Heart left ventricle (tissue), 16 donors: ENCODE data around the gene ANKRD9. TPM values are rescaled to one million over a fixed set of nuclear protein-coding genes. Genes with fewer than 3 reads are reported as not detected.
A peak's percentile ranks its signal among the peaks of the same experiment; 100 is the strongest.

Experiments used
- ATAC-seq, 4 donors: fragments of 200-7000 bp; cut with Tn5 transposase; one replicate each; pipeline ENCODE4 v1.9.1; 2020 to 2022; ENCODE audit warnings: moderate library complexity in 4 of 4, mild to moderate bottlenecking in 3 of 4, moderate number of reproducible peaks in 1 of 4
- DNase-seq, 5 donors: peaks; one replicate each; pipeline ENCODE4 v3.0.0-alpha.2; 2020
- H3K27ac ChIP-seq, 12 donors: fragments of 200-600 bp; sonication (generic) in 4 of 12; one replicate each; pipeline versions ENCODE4 v1.5.0 to v1.8.0; 2016 to 2022; ENCODE audit warnings: mild to moderate bottlenecking in 2 of 12
- H3K27me3 ChIP-seq, 9 donors: fragments of 200-600 bp; sonication (generic) in 2 of 9; one replicate each; pipeline versions ENCODE4 v1.5.1 to v1.8.0; 2016 to 2022; ENCODE audit warnings: mild to moderate bottlenecking in 3 of 9
- H3K36me3 ChIP-seq, 9 donors: fragments of 200-600 bp; sonication (generic) in 2 of 9; one replicate each; pipeline versions ENCODE4 v1.5.0 to v1.8.0; 2018 to 2022; ENCODE audit warnings: mild to moderate bottlenecking in 2 of 9
- H3K4me1 ChIP-seq, 12 donors: fragments of 200-600 bp; sonication (generic) in 4 of 12; one replicate each; pipeline versions ENCODE4 v1.5.0 to v1.8.0; 2016 to 2022; ENCODE audit warnings: mild to moderate bottlenecking in 3 of 12
- H3K4me3 ChIP-seq, 12 donors: fragments of 200-600 bp; sonication (generic) in 4 of 12; one replicate each; pipeline versions ENCODE4 v1.5.0 to v1.8.0; 2017 to 2022; ENCODE audit warnings: mild to moderate bottlenecking in 9 of 12, moderate library complexity in 4 of 12
- H3K9me3 ChIP-seq, 12 donors: fragments of 200-600 bp; sonication (generic) in 4 of 12; one replicate each; pipeline versions ENCODE4 v1.5.0 to v1.8.0; 2016 to 2022; ENCODE audit warnings: mild to moderate bottlenecking in 1 of 12
- POLR2A ChIP-seq, 2 donors: fragments of 450-650 bp; IDR thresholded peaks; one replicate each; pipeline ENCODE4 v1.6.1; 2017; ENCODE audit warnings: antibody characterized with exemption in 2 of 2, mild to moderate bottlenecking in 2 of 2, moderate library complexity in 2 of 2
- WGBS, 4 donors: extraction: QIAGEN DNeasy Blood & Tissue Kit in 2 of 4; methylation state at CpG; one replicate each; pipeline versions ENCODE4 v1.1.5 to v1.1.7; 2013 to 2018; 5-methylcytosine and 5-hydroxymethylcytosine counted together
- intact Hi-C, 10 donors: fragments of 100-400 bp; cut with DNase I; formaldehyde crosslinking; loops; one replicate each; pipeline versions ENCODE4 v1.11.1 to v1.14.2; 2022
- polyA plus RNA-seq, 2 donors: library from polyadenylated mRNA; stranded (reverse); fragments of 200-250 nt; gene quantifications; one replicate each; pipeline ENCODE4 v1.2.3, GENCODE V29; 2013
- total RNA-seq, 9 donors: library from RNA; depleted of rRNA in 2 of 9; stranded (reverse); fragments of >200 nt in 2 of 9; fragmentation: NEBNext Ultra II Directional in 3 of 9; extraction: Animal tissue kit (Norgen Biotek cat#: 25700) in 3 of 9; gene quantifications; one replicate each; pipeline versions ENCODE4 v1.1.0 to v1.2.4, GENCODE V29; 2016 to 2023
- TF ChIP-seq, protein P1 (sequence below), 12 donors: fragments of 200-600 bp; sonication (generic) in 4 of 12; IDR thresholded peaks; one replicate each; pipeline versions ENCODE4 v1.5.0 to v1.8.0; 2018 to 2022; ENCODE audit warnings: antibody characterized with exemption in 12 of 12, mild to moderate bottlenecking in 5 of 12
- donor health status: ischemic (EF 13 %, LVEDD 7.1; RV severe dilation, severe dysfunction).
- donor health status: healthy with polysubstance abuse.
- donor health status: DM: no; HTN: yes; CAD: no.
- donor health status: DM: no; HTN: no; CAD: no.
- donor health status: ischemic (EF 25% LVEDD 6.9; RV normal size, moderate dysfunction).
- donor health status: ischemic (EF 25% LVEDD 5.7; RV mildly dilated, moderate dysfunction).
- donor health status: healthy.
- donor health status: DM: yes; HTN: yes; CAD: no.
- donor health status: ischemic (EF 35%, LVEDD 5.7; RV mildly dilated, moderate dysfunction).
- donor health status: nonischemic (EF 11% LVEDD 7.7; RV severe dilation, severe dysfunction).
- donor health status: DM: yes; HTN: yes; CAD: no.
- donor health status: PGD.
- donor health status: ischemic (EF 29% LVEDD 5.4; RV normal size, mild dysfunction).
- donor health status: nonischemic (EF 23%, LVEDD 6.1; RV moderate dilation, normal function).

Gene ANKRD9
- total and polyA plus RNA-seq, 11 donors, result 42.2 to 271 (median 126) TPM

DNA sequence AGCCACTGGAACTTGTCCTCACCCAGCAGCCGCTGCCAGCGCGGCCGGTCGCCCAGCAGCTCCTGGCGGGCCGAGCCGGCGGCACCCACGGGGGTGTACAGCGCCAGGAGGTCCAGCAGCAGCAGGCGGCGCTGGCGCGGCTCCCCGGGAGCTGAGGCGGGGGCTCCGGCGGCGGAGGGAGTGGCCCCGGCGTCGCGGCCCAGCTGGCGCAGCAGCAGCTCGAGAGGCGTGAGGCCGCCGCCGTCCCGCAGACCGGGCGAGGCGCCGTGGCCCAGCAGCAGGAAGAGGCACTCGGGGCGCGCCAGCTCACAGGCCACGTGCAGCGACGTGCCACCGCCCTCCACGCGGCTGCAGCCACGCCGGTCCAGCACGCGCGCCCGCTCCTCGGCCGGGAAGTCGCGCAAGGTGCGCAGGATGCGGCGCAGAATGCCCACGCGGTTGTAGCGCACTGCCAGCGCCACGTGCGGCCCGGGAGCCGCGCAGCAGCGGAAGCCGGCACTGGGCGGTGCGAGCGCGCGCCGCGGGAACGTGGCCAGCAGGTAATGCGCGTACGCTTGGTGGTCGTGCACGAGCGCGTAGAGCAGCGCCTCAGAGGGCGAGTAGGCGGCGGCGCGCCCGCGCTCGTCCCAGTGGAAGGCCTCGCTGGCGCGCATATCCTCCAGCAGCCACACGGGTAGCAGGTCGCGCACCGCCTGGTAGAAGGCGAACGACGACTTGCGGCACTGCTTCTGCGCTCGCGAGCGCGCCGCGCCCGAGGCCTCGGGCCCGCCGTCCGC is 2.3 kb downstream of the ANKRD9 start:
- no peaks in the 10 kb centered on the region for H3K27me3 ChIP-seq
- no peak overlapping the region for H3K4me3 ChIP-seq
- peaks cover 0 to 68% (median 25%) of the 10 kb centered on the region in 12 donors for H3K4me1 ChIP-seq
- intact Hi-C loops, result no loop called here
- ATAC-seq (no peak), DNase-seq (peak in 1 of 5 donors; percentile 61)
- H3K9me3 ChIP-seq, result no peaks in the 10 kb centered on the region
- TF ChIP-seq POLR2A (IDR thresholded peaks at IDR 0.05), result no peak
- TF ChIP-seq, protein P1, sequence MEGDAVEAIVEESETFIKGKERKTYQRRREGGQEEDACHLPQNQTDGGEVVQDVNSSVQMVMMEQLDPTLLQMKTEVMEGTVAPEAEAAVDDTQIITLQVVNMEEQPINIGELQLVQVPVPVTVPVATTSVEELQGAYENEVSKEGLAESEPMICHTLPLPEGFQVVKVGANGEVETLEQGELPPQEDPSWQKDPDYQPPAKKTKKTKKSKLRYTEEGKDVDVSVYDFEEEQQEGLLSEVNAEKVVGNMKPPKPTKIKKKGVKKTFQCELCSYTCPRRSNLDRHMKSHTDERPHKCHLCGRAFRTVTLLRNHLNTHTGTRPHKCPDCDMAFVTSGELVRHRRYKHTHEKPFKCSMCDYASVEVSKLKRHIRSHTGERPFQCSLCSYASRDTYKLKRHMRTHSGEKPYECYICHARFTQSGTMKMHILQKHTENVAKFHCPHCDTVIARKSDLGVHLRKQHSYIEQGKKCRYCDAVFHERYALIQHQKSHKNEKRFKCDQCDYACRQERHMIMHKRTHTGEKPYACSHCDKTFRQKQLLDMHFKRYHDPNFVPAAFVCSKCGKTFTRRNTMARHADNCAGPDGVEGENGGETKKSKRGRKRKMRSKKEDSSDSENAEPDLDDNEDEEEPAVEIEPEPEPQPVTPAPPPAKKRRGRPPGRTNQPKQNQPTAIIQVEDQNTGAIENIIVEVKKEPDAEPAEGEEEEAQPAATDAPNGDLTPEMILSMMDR (IDR thresholded peaks at IDR 0.05), result no peak
- WGBS, 4 donors, result 86 to 90% (median 87%) methylated on average over 86 to 115 of the region's 115 CpGs
- H3K36me3 ChIP-seq, result peaks cover 0 to 19% (median 12%) of the 10 kb centered on the region in 9 donors
- peak overlapping the region in 5 of 12 donors; percentile 74 to 98 (median 90) for H3K27ac ChIP-seq

DNA sequence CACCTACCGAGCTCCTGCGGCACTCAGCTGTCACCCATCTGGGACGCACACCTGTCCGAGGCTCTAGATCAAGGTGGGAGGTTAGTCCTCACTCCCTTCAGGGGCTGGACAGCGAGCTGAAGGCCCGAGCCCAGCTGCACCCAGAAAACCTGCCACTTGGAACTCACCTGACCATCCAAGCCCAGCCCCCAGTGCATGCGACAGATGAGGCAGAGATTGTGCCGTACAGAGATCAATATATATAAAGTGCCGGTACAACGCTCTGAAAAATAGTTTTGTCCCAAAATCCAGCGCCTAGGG is 3.0 kb downstream of the ANKRD9 start:
- Histone ChIP-seq H3K27ac (peak overlapping the region in 6 of 12 donors; percentile 74 to 98 (median 90)), H3K27me3 (no peaks in the 10 kb centered on the region), H3K9me3 (no peaks in the 10 kb centered on the region), H3K4me3 (no peak overlapping the region), H3K36me3 (peaks cover 0 to 19% (median 12%) of the 10 kb centered on the region in 9 donors), H3K4me1 (peaks cover 0 to 74% (median 27%) of the 10 kb centered on the region in 12 donors)
- TF ChIP-seq, protein P1 (IDR thresholded peaks at IDR 0.05), result no peak
- no peak for TF ChIP-seq POLR2A (IDR thresholded peaks at IDR 0.05)
- intact Hi-C loops, result no loop called here
- no peak for DNase-seq
- no peak for ATAC-seq
- 92 to 95% (median 93%) methylated on average over 8 to 11 of the region's 11 CpGs for WGBS, 4 donors

DNA sequence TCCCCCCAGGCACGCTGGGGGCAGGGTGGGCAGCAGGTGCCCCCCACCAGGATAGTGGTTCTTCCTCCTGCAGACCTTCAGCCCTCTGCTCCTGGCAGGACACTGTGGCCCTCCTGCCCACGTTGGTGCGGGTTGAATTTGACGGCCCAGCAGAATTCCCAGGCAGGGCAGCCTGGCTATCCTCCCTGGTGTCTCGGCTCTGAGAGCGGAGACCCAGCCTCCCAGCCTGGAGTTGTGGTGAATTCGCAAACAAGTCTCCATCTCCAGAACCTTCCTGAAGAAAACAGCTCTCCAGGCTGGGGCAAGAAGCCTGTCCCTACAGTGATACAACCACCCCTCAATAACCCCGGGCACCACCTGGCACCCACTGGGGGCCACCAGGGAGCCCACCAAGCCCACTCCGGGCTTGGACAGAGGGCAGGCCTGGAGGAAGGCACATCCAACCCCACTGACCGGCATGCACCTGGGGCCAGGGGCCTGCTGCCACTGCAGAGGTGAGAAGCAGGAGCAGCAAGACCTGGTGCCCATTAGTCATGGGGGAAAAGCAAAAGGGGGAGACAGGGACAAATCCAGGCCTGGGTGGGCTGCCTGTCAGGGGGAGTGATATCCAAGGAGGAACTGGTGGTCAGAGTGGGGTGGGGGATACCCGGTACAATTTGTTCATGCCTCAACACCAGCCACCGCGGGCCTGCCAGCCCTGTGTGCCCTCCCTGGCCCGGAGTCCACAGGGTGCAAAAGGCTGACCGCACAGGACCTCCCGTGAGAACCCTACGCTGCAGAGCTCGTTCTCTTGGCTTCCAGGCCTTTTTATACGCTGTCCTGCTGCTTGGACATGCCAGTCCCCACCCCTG is 3.6 kb downstream of the ANKRD9 start:
- Histone ChIP-seq H3K27me3 (no peaks in the 10 kb centered on the region), H3K4me1 (peaks cover 0 to 79% (median 33%) of the 10 kb centered on the region in 12 donors), H3K27ac (peak overlapping the region in 11 of 12 donors; percentile 74 to 98 (median 88)), H3K36me3 (peaks cover 0 to 19% (median 12%) of the 10 kb centered on the region in 9 donors), H3K9me3 (no peaks in the 10 kb centered on the region), H3K4me3 (no peak overlapping the region)
- ATAC-seq, result no peak
- intact Hi-C loops, result no loop called here
- DNase-seq, result peak in 1 of 5 donors; percentile 57
- TF ChIP-seq, protein P1 (IDR thresholded peaks at IDR 0.05), result no peak
- TF ChIP-seq POLR2A (IDR thresholded peaks at IDR 0.05), result no peak
- 73 to 88% (median 86%) methylated on average over 17 to 19 of the region's 19 CpGs for WGBS, 4 donors
